Right renal cortex interstitium (tissue), 3 donors: ENCODE data around the gene RAB11FIP5. TPM values are rescaled to one million over a fixed set of nuclear protein-coding genes. Genes with fewer than 3 reads are reported as not detected.
"Not testable (repeated sequence)": the region's sequence is repeated elsewhere in the genome, so short reads cannot be mapped to it uniquely, and the experiment has no call there.

Experiments used
- DNase-seq, 3 donors: peaks; one replicate each; pipeline ENCODE4 v3.0.0-alpha.2; 2013; ENCODE audit warnings: low read depth in 3 of 3, low spot score in 2 of 3
- polyA plus RNA-seq, 3 donors: library from polyadenylated mRNA; unstranded; fragments of 120-200 nt; gene quantifications; one replicate each; pipeline ENCODE4 v1.2.1, GENCODE V29; 2013; ENCODE audit not compliant: insufficient read length in 3 of 3

The RAB11FIP5 gene
- polyA plus RNA-seq, 3 donors: 39.9 to 45.0 (median 40.3) TPM

DNA sequence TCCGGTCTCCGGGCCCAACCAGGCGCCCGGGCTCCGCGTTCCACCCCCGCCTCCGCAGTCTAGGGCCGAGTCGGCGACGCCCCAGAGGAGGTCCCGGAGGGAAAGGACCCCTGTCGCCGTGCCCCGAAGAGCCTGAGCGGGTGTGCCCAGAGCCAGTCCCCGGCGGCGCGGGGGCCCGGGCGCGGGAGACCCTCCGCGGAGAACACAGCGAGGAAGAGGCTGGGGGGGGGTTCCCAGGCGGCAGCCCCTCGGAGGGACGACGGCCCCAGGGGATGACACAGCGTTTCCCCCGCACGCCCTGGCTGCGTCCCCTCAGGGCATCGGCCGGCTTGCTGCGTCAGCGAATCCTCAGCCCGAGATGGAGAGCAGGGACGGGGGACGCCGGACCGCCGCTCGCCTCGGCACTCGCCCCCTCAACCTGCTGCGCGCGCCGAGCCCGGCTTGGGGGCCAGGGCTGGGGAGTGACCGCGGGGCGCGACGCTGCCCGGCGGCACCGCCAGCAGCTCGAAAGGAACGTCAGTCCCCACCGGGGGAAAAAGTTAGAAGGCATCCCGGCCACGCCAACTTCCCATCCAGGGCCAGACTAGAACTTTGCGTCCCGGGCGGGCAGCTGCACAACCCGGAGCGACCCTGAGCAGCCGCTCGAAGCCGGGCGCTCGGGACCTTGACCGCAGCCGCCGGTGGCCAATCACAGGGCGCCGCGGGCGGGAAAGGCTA, 41.9 kb downstream of the RAB11FIP5 start:
- no peak for DNase-seq

DNA sequence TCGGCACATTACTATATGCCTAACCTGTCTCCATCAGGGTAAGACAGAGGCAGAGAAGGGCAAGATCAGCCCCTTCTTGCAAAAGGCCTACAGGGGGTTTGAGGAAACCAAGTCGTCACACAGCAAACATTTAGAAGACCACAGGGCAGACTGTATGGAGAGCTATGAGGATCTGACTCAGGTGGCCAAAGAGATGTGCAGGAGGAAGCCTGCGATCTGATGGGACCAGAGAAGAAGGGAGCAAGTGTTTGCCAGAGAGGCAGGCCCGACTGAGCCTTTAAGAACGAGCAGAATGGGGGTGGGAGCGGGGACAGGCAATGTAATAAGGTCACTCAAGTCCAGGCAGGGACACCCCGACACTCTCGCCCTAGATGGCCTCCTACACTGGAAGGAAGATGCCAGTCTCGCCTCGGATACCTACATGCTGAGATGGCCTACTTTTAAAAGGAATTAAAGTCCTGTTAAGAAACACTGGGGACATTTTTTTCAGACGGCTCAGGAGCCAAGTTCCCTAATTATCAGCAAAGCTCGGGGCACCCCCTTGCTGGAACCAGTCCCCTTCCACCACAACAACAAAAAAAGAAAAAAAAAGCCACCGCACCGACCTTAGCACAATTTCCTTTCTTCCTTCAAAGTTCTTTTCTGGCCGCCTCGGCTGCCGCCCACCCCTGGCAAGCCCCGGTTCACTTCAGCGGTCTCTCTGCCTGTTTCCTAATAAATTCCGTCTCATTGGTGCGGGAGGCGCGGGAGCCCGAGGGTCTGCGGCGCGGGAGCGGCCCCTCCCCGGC, 42.7 kb downstream of the RAB11FIP5 start:
- DNase-seq: no peak

DNA sequence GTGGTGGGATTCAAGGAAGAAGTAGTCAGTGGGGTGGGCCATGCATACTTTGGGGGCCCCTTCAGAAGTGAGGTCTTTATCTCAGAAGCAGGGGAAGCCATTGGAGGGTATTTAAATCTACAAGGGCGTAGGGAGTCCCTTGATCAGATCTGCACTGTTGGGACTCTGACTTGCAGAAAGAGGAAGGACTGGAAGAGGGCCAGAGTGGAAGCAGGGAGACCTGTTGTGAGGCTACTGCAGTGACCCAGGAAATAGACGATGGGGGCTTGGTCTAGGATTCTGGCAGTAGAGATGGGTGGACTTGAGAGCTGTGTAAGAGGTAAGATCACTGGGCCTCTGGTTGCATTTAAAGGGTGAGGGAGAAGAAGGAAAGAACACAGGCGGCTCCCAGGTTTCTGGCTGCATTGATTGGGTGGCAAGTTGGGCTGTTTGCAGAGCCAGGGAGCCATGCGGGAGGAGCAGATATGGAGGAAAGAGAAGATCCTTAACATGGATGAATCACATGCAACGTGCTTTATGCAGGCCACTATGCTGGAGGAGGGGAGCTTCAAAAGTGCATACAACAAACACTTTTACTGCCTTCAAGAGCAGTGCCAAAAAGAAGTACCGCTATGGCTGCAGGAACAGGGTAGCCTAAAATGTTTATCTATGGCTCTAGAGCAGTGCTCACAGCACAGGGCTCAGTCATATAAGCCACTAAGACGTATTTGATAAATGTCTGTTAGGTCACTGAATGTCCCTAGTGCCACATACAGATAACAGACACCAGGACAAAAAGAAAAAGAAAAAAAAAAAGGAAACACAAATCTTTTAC, 43.5 kb downstream of the RAB11FIP5 start:
- no peak for DNase-seq

DNA sequence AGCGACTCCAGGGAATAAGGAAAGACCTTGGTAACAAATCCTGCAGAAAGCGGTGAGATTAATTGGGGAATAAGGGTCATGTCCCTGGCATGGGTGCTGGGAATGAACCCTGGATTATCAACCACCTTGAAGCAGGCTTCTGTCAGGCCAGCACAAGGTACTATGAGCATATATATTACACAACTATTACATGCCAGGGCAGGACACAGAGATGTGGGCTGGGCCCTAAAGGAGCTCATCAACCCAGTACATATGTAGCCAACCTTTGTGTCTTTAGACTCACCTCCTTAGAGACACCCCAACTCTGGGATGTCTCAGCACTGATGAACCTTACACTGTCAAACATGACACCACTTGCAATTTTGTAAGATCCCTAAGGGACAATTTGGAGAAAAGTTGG, 44.6 kb downstream of the RAB11FIP5 start:
- no peak for DNase-seq

DNA sequence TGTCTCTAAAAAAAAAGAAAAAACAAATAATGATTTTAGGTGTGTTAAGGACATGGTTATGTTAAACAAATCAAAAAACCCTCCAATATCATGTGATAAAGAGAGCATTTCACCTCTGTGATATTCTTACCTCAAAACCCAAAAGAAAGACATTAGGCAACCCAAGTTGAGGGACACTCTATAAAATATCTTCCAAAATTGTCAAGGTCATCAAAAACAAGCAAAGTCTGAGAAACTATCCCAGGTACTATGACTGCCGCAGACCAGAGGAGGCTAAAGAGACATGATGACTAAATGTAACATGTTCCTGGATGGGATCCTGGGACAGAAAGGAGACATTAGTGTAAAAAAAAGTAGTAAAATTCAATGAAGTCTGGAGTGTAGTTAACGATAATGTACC, 45.7 kb downstream of the RAB11FIP5 start:
- no peak for DNase-seq

DNA sequence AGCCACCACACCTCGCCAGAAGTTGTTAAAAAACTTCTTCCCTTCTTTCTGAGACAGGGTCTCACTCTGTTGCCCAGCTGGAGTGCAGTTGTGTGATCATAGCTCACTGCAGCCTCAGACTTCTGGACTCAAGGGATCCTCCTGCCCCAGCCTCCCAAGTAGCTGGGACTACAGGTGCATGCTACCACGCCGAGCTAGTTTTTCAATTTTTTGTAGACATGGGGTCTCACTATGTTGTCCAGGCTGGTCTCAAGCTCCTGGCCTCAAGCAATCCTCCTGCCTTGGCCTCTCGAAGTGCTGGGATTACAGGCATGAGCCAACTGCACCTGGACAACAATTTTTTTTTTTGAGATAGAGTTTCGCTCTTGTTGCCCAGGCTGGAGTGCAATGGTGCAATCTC, 47.7 kb downstream of the RAB11FIP5 start:
- not testable (repeated sequence) for DNase-seq

DNA sequence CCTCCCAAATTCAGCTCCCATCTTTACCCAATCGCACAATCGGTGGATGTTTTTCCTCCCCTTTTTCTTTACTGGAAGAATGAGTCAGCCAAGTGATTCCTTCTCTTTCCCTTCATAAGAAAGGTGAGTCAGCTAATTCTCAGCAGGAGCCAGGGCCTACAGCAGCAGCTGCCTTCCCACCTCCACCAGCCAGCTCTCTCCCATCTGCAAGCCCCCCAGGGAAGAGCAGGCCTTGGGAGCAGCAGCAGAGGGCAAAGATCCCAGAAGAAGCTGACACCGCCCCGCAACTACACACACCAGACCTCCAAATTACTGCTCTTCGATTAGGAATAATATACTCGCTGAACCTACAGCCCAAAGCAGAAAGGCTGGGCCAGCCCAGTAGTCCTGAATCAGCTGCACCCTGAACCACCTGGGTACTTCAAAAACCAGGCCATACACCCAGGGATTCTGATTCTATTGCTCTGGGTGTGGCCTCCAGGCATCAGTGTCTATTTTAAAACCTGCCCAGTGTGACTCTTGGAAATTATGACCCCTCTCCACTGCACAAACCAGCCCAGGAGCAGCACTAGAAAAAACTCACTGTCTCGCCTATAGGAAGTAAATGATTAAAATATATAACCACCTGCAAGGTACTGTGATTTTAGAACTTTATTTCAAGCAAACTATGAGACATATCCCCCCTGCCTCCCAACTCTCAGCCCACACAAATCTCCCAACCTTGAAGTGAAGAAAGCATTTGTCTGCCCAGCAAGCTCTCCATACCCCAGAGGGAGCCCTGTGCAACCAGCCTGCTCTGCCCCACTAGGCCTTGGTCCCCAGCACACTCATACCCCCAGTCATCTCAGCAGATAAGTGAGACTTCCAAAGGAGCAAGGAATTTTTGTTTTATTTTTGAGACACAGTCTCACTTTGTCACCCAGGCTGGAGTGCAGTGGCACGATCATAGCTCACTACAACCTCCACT, 48.6 kb downstream of the RAB11FIP5 start:
- DNase-seq: no peak

DNA sequence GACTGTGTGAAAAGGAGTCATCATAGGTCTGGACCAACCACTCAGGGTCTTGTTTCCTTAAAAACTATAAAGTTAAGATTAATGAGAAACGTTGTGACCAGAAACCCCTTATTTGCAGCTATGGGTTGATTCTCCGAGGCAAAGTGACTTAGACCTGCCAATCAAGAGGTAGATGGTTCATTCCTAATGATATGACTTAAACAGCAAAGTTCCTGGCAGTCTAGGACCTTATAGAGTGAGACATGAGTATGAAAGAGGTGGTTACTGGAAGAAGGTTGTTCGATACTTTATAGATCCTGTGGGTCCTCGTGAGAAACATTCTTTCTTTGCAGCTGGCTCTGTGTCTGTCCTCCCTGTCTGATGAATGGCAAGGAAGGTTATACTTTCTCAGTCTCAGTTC, 49.3 kb downstream of the RAB11FIP5 start:
- no peak for DNase-seq

DNA sequence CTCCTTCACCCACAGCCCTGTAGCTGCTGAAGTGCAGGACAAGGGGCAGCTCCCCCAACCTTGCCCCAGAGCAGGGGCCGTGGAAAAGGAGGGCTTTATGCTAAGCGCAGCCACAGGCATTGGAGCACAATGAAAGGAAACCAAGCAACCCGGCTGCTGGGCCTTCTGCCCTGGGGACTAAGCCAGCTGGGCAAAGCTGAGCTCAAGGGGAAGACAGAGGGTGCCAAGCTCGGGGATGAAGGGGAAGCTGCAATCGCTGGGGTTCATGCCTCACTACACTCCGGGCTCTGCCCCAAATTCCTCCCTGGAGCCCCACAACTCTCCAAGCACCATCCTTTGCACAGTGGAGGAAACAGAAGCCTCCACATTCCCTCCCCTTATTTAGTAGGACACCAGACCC, 53.6 kb downstream of the RAB11FIP5 start:
- DNase-seq: no peak

DNA sequence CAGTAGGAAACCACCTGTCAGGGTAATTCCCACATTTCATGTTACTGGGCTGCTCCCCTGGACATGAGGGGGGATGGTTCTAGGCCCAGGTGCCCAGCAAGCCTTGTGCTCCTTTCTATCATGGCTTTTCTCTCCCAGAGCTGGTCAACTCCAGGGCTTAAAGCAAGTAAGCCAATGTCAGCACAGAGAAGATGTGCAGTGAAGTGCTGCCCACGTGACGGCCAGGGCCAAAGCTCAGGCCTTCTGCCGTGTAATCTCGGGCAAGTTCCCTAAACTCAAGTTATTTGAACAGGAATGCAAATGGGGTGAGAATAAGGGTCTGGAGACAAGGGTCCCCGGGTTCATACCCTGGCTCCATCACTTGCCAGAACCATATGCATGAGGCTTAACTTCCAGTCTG, 57.8 kb downstream of the RAB11FIP5 start:
- no peak for DNase-seq

DNA sequence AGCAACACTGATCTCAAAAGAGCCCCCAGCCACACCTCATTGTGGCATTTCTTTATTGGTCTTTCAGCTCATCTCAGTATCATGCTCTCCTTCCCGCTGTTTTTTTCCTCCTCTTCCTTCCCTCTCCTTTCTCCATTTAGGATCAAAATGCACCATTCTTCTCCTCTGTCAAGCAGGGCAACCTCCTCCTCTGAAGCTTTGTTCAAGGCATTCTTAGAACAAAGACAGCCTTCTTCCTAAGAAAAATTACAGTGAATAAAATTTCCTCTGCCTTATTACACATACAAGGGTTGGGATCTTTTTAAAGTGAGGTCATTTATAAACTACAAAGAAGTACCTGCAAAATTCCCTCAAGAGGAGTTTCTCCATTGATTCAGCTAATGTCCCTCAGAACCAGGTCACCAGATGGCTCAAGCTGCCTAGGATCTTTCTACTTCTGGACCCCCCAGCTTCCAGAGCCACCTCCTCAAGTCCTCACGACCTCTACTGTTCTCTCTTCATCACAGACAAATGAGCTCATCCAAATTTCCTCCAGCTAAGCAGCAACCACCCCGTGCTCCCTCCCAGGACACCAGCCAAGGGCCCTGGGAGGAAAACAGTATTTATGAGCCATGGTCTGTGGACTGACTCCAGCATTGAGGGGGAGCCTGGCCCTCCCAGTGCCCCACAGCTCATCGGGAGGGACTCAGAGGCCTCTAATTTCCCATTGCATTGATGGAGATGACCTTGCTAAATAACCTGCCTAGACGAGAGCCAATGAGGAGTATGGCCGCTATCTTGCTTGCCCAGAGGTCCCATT, 59.2 kb downstream of the RAB11FIP5 start:
- no peak for DNase-seq

DNA sequence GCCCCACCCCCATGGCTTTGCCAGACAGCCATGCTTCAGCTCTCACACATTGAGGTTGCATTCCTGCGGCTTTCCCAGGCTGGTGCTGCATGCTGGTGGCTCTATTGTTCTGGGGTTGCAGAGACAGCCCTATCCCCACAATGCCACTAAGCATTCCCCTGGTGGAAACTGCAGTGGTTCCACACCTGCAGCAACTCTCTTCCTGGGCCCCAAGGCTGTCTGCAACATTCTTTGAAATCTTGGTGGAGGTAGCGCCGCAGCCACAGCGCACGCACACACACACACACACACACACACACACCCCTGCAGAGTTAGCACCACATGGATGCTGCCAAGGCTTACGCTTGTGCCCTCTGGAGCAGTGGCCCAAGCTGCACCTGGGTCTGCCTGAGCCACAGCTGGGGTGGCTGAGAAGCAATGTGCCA, 62.6 kb downstream of the RAB11FIP5 start:
- no peak for DNase-seq

DNA sequence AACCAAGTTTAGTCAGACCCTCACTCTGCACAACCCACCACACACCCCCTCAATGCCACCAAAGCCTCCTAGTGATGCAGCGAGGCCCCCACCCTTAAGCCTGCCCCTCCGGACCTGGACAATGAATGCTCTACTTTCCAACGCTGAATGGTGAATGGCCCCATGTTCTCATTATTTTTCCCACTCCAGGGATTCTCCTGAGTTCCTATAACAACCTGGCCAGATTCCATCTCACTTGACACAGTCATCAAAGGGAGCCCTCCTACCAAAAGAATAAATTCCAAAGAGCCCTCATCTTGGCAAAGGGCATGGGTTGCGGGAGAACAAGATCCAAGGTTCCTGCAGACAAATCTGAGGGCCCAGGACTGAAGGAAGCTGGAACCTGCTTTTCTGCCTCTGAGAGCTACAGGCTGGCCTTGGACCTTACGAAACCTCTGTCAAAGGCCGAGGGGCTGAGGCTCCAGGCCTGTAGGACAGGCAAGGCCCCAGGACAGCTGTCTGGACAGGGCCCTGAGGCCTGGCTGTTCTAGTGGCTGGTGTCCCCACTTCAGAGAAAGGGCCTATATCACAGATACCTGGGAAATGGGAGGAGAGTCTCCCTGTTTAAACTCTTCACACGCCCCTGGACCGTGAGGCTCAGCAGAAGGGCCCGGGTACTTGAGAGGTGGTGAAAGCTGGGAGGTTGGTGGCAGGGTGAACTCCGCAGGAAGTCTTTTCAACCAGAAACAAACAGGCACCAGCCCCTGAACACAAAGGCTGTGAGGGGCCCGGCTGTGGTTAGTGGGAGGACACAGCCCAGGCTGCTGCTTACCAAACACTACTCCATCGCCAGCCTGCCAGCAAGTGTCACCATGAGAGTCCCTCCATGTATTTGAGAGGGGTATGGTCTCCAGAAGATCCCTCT, 68.6 kb downstream of the RAB11FIP5 start:
- no peak for DNase-seq

DNA sequence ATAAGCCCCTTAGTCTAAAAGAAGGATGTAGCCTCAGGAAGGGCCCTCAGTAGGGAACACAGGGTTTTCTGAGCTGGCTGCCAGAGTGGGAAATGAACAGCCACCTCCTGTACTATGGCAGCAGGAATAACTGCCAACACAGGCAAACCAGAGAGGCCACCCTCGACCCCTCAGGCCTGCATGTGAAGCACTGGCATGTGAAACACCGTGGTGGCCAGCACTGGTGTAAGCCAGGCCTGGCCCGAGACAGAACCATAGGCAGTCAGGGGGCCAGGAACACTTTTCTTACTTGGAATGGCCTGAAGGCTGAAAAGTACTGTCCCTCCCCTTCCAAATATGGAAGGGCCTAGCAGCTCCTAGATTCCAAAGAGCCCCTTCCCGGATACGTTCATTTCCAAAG, 69.5 kb downstream of the RAB11FIP5 start:
- DNase-seq: no peak

DNA sequence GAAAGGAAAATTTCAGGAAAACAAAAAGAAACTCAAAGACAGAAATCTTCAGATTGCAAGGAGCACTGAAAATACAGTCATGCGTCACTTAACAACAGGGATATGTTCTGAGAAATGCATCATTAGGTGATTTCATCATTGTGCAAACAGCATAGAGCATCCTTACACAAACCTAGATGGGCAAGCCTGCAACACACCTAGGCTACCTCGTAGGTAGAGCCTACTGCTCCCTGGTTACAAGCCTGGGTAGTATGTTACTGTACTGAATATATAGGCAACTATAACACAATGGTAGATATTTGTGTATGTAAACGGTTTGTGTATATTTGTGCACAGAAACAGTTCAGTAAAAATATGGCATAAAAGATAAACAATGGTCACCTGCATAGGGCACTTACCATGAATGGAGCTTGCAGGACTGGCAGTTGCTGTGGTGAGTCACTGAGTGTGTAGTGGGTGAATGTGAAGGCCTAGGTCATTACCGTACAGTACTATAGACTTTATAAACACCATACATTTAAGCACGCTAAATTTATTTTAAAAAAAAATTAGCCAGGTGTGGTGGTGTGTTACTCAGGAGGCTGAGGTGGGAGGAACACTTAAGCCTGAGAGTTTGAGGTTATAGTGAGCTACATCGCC, 74.7 kb downstream of the RAB11FIP5 start:
- DNase-seq: no peak

DNA sequence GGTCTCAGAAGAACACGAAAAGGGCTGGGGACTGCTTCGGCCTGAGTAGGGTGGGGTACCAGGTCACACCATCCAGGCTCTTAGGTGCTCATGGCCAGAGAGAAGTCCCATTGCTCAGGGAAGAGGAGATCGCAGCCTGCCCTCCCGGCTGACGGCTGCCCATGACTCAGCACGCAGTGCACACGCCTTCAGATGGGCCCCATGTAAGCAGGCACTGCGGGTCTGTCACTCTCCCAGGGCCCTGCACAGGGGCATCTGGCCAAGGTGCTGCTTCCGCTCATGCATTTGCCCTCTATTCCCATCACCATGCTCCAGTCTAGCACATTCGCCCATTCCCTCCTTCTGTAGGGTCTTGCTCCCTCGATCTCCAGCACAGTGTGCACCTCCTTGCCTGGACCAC, 76.0 kb downstream of the RAB11FIP5 start:
- no peak for DNase-seq

DNA sequence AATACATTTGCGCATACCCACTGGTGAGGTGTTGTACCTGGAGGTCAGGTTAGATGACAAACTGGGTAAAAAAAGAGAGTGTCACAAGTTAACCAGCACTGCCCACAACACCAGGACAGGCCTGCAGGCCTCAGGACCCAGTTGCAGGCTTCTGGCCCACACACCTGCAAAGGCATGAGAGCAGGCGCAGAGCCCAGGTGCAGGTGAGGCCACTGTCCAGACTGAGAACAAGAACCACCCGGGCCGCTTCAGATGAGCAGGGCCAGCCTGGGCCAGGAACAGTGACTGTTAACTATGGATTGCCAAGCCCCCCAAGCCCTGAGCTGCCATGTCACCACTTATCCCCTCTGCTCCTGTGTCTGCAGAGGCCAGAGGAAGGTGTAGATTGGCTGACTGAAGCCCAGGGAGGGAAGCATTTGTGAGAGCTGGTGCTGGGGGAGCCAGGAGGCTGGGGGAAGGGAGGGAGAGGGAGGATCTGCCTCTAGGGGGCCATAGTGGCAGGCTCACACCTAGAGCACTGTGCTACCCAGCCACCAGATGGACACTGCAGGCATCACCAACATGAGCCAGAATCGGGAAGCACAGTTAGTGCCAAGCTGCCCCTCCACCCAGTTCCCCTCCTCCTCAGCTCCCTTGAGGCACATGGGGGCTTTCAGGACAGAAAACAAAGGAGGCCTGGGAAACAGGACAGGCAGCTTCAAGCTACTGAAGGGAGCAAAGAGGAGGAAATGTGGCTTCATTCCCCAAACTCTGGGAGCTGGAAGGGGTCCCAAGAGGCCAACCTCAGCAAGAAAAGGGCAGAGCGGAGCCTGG, 76.6 kb downstream of the RAB11FIP5 start:
- DNase-seq: no peak
